ENCODE data around the gene FLVCR2. TPM values are rescaled to one million over a fixed set of nuclear protein-coding genes. Genes with fewer than 3 reads are reported as not detected.
A peak's percentile ranks its signal among the peaks of the same experiment; 100 is the strongest.
"Not testable (repeated sequence)": the region's sequence is repeated elsewhere in the genome, so short reads cannot be mapped to it uniquely, and the experiment has no call there.

FLVCR2 gene
- total RNA-seq, 1 donor from 2014 or later, result 6.9 TPM

- DNase-seq, result no peak
These were observed 13.7 kb downstream of the FLVCR2 start for GRCh38 chr14:75591987-75592575.

GRCh38 chr14:75595226-75595625 lies 16.8 kb downstream of the FLVCR2 start:
- DNase-seq, result no peak

- DNase-seq, result no peak
These were observed 18.7 kb downstream of the FLVCR2 start for GRCh38 chr14:75597149-75597548.

- not testable (repeated sequence) for DNase-seq
These were observed 21.7 kb downstream of the FLVCR2 start for GRCh38 chr14:75600100-75600499.

GRCh38 chr14:75601061-75601460 lies 22.6 kb downstream of the FLVCR2 start:
- not testable (repeated sequence) for DNase-seq

- no peak for DNase-seq
These were observed 24.1 kb downstream of the FLVCR2 start for GRCh38 chr14:75602503-75602902.

- DNase-seq, result peak; percentile 19
These were observed 26.8 kb downstream of the FLVCR2 start for GRCh38 chr14:75604979-75605851.

GRCh38 chr14:75605916-75606315 lies 27.5 kb downstream of the FLVCR2 start:
- DNase-seq, result no peak

- DNase-seq, result no peak
These were observed 28.6 kb downstream of the FLVCR2 start for GRCh38 chr14:75607044-75607443.

- DNase-seq, result no peak
These were observed 29.6 kb downstream of the FLVCR2 start for GRCh38 chr14:75607842-75608640.

GRCh38 chr14:75609116-75609515 lies 30.7 kb downstream of the FLVCR2 start:
- DNase-seq, result no peak

GRCh38 chr14:75609606-75610475 lies 31.4 kb downstream of the FLVCR2 start:
- DNase-seq, result no peak

- DNase-seq, result no peak
These were observed 32.4 kb downstream of the FLVCR2 start for GRCh38 chr14:75610834-75611233.

- no peak for DNase-seq
These were observed 33.7 kb downstream of the FLVCR2 start for GRCh38 chr14:75612157-75612556.

GRCh38 chr14:75614179-75614578 lies 35.8 kb downstream of the FLVCR2 start:
- no peak for DNase-seq

- DNase-seq, result no peak
These were observed 36.8 kb downstream of the FLVCR2 start for GRCh38 chr14:75615200-75615599.

- DNase-seq, result peak; percentile 12
These were observed 41.1 kb downstream of the FLVCR2 start for GRCh38 chr14:75619548-75619947.

- DNase-seq, result no peak
These were observed 46.6 kb downstream of the FLVCR2 start for GRCh38 chr14:75625034-75625433.

GRCh38 chr14:75626396-75626795 lies 48.0 kb downstream of the FLVCR2 start:
- no peak for DNase-seq

GRCh38 chr14:75626863-75627262 lies 48.4 kb downstream of the FLVCR2 start:
- no peak for DNase-seq

GRCh38 chr14:75627406-75627805 lies 49.0 kb downstream of the FLVCR2 start:
- no peak for DNase-seq

GRCh38 chr14:75628816-75629215 lies 50.4 kb downstream of the FLVCR2 start:
- no peak for DNase-seq

All from tongue (tissue), 2 donors.